Left lung (tissue), 10 donors: ENCODE data around the gene RTBDN. TPM values are rescaled to one million over a fixed set of nuclear protein-coding genes. Genes with fewer than 3 reads are reported as not detected.
"Not testable (repeated sequence)": the region's sequence is repeated elsewhere in the genome, so short reads cannot be mapped to it uniquely, and the experiment has no call there.

Source experiments
- ATAC-seq: fragments of 200-7000 bp; cut with Tn5 transposase; one replicate; pipeline ENCODE4 v1.9.1; 2020; ENCODE audit warnings: moderate library complexity
- DNase-seq, 4 donors: peaks; one replicate each; pipeline ENCODE4 v3.0.0-alpha.2; 2013 to 2020
- H3K27ac ChIP-seq, 2 donors: fragments of 200-600 bp; sonication (generic) in 1 of 2; one replicate each; pipeline versions ENCODE4 v1.5.0 to v1.8.0; 2020 to 2021
- H3K27me3 ChIP-seq, 2 donors: fragments of 200-600 bp; sonication (generic) in 1 of 2; one replicate each; pipeline versions ENCODE4 v1.5.0 to v1.8.0; 2020 to 2021
- H3K36me3 ChIP-seq, 2 donors: fragments of 200-600 bp; sonication (generic) in 1 of 2; one replicate each; pipeline versions ENCODE4 v1.5.0 to v1.8.0; 2020 to 2021
- H3K4me1 ChIP-seq, 2 donors: fragments of 200-600 bp; one replicate each; pipeline ENCODE4 v1.8.0; 2021
- H3K4me3 ChIP-seq, 2 donors: fragments of 200-600 bp; sonication (generic) in 1 of 2; one replicate each; pipeline versions ENCODE4 v1.5.0 to v1.8.0; 2020 to 2021; ENCODE audit warnings: mild to moderate bottlenecking in 1 of 2
- H3K9me3 ChIP-seq, 2 donors: fragments of 200-600 bp; sonication (generic) in 1 of 2; one replicate each; pipeline versions ENCODE4 v1.5.0 to v1.8.0; 2020 to 2021
- intact Hi-C, 2 donors: fragments of 100-400 bp; cut with DNase I; formaldehyde crosslinking; loops; one replicate each; pipeline versions ENCODE4 v1.11.2 to v1.14.2; 2022
- polyA plus RNA-seq, 6 donors: library from polyadenylated mRNA; unstranded; fragments of 120-200 nt; gene quantifications; one replicate each; pipeline ENCODE4 v1.2.1, GENCODE V29; 2013; ENCODE audit not compliant: insufficient read length in 6 of 6
- total RNA-seq, 2 donors: library from RNA; stranded (reverse); fragmentation: NEBNext Ultra II Directional; extraction: Animal tissue kit (Norgen Biotek cat#: 25700); gene quantifications; one replicate each; pipeline ENCODE4 v1.2.1, GENCODE V29; 2021
- TF ChIP-seq, protein P1 (sequence below), 2 donors: fragments of 200-600 bp; sonication (generic) in 1 of 2; IDR thresholded peaks; one replicate each; pipeline versions ENCODE4 v1.5.0 to v1.8.0; 2021; ENCODE audit warnings: antibody characterized with exemption in 2 of 2
- donor health status: DM: no; HTN: yes; CAD: no.
- donor health status: DM: no; HTN: no; CAD: no.

The RTBDN gene
- total and polyA plus RNA-seq, 8 donors: 0.17 to 0.21 (median 0.20) TPM; not detected in 5

DNA sequence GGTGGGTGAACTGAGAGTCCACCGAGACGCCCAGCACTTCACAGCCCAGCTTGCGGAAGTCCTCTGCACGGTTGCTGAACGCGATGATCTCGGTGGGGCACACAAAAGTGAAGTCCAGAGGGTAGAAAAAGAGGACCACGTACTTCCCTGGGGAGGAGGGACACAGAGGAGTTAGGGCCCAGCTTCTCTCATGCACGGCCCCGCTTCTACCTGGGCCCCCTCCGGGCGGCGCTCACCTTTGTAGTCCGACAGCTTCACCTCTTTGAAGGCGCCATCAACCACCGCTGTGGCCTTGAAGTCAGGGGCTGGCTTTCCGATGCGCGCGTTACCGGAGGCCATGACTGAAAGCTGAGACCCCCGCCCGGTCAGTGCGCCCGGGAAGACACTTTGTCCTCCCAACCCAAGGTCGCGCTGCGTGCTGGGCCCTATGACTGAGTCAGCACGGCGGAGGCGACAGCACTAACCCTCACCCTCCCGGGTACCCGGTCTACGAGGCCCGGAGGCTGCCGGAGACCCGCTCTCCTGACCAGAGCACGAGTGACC is 33.4 kb downstream of the RTBDN start:
- H3K9me3 ChIP-seq: no peaks in the 10 kb centered on the region
- TF ChIP-seq, protein P1, sequence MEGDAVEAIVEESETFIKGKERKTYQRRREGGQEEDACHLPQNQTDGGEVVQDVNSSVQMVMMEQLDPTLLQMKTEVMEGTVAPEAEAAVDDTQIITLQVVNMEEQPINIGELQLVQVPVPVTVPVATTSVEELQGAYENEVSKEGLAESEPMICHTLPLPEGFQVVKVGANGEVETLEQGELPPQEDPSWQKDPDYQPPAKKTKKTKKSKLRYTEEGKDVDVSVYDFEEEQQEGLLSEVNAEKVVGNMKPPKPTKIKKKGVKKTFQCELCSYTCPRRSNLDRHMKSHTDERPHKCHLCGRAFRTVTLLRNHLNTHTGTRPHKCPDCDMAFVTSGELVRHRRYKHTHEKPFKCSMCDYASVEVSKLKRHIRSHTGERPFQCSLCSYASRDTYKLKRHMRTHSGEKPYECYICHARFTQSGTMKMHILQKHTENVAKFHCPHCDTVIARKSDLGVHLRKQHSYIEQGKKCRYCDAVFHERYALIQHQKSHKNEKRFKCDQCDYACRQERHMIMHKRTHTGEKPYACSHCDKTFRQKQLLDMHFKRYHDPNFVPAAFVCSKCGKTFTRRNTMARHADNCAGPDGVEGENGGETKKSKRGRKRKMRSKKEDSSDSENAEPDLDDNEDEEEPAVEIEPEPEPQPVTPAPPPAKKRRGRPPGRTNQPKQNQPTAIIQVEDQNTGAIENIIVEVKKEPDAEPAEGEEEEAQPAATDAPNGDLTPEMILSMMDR (IDR thresholded peaks at IDR 0.05): no peak
- no peak for DNase-seq
- peak; percentile 39 for ATAC-seq
- H3K27me3 ChIP-seq: peaks cover 0 to 25% of the 10 kb centered on the region in 2 donors
- H3K27ac ChIP-seq: peak overlapping the region in 1 of 2 donors; percentile 63
- peaks cover 19 to 34% of the 10 kb centered on the region in 2 donors for H3K4me1 ChIP-seq
- peak overlapping the region; percentile 76 to 90 for H3K4me3 ChIP-seq
- intact Hi-C loops: loop anchor here in 1 of 2 donors (5.0 kb wide), 1 partner anchor 34 kb away; no protein-coding TSS in a partner anchor
- H3K36me3 ChIP-seq: peaks cover 0 to 17% of the 10 kb centered on the region in 2 donors

DNA sequence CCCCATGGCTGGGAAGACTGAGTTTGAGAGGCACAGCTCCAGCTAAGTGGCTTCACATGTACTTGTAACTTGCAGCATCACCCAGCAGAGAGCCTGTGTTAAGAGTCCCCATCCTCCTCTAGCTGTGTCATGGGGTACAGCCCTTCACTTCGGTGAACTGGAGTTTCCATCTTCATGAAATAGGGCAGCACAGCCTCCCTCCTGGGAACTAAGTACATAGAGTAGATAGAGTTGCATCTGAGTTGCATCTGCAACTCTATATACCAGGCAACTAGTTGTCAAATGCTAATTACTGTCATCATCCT is 34.0 kb downstream of the RTBDN start:
- Histone ChIP-seq H3K4me3 (peak overlapping the region; percentile 76 to 90), H3K4me1 (peaks cover 23 to 39% of the 10 kb centered on the region in 2 donors), H3K9me3 (no peaks in the 10 kb centered on the region), H3K36me3 (peaks cover 0 to 17% of the 10 kb centered on the region in 2 donors), H3K27ac (no peak overlapping the region), H3K27me3 (peaks cover 0 to 25% of the 10 kb centered on the region in 2 donors)
- TF ChIP-seq, protein P1 (IDR thresholded peaks at IDR 0.05): no peak
- no peak for DNase-seq
- no peak for ATAC-seq
- intact Hi-C loops: loop anchor here in 1 of 2 donors (5.0 kb wide), 1 partner anchor 33 kb away; no protein-coding TSS in a partner anchor

DNA sequence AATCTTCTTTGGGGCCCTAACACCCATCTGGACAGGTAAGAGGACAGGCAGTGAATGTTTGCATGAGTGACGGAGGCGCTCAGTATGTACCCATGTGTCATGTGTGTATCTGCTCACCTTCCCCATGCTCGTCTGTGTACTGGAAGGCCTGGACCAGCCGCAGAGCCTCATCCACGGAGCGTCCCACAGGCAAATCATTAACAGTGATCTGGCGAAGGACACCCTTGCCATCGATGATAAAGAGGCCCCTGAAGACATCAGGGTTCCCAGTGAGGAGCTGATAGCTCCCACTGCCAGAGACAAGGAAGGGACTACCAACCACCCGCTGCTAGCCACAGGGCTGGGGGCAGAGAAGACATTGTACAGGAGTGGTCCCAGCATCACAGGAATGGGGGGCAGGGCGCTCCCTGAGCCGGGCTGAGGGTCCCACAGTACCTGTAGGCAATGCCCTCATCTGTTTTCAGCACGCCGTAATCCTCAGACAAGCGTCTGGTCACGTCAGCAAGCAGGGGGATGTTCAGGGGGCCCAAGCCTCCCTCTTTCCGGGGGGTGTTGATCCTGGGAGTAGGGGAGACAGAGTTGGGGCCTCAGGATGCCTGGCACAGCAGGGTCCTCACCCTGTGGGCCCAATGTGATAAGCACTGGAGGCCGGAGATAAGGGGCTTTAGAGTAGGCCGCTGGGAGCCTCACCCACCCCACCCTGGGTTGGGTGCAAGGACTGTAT is 34.5 kb downstream of the RTBDN start:
- H3K9me3 ChIP-seq: no peaks in the 10 kb centered on the region
- TF ChIP-seq, protein P1 (IDR thresholded peaks at IDR 0.05): no peak
- no peak for ATAC-seq
- peaks cover 0 to 17% of the 10 kb centered on the region in 2 donors for H3K36me3 ChIP-seq
- H3K27me3 ChIP-seq: peaks cover 0 to 25% of the 10 kb centered on the region in 2 donors
- peaks cover 23 to 44% of the 10 kb centered on the region in 2 donors for H3K4me1 ChIP-seq
- peak overlapping the region in 1 of 2 donors; percentile 76 for H3K4me3 ChIP-seq
- intact Hi-C loops: loop anchor here (5.0 kb wide), 2 partner anchors 33 to 38 kb away; no protein-coding TSS in a partner anchor
- DNase-seq: peak in 1 of 4 donors; percentile 53
- H3K27ac ChIP-seq: no peak overlapping the region

DNA sequence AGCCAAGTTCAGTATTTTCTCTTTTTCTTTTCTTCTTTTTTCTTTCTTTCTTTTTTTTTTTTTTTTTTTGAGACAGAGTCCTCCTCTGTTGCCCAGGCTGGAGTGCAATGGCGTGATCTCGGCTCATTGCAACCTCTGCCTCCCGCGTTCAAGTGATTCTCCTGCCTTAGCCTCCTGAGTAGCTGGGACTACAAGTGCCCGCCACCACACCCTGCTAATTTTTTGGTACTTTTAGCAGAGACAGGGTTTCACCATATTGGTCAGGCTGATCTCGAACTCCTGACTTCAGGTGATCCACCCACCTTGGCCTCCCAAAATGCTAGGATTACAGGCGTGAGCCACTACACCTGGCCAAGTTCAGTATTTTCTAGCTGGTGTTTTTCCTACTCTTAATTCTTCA is 36.8 kb downstream of the RTBDN start:
- Histone ChIP-seq H3K27me3 (peaks cover 0 to 19% of the 10 kb centered on the region in 2 donors), H3K4me1 (peaks cover 26 to 55% of the 10 kb centered on the region in 2 donors), H3K36me3 (peaks cover 0 to 24% of the 10 kb centered on the region in 2 donors)
- intact Hi-C loops: loop anchor here in 1 of 2 donors (5.0 kb wide), 1 partner anchor 35 kb away; no protein-coding TSS in a partner anchor
- not testable (repeated sequence) for ATAC-seq, H3K27ac ChIP-seq, H3K9me3 ChIP-seq, H3K4me3 ChIP-seq, DNase-seq

DNA sequence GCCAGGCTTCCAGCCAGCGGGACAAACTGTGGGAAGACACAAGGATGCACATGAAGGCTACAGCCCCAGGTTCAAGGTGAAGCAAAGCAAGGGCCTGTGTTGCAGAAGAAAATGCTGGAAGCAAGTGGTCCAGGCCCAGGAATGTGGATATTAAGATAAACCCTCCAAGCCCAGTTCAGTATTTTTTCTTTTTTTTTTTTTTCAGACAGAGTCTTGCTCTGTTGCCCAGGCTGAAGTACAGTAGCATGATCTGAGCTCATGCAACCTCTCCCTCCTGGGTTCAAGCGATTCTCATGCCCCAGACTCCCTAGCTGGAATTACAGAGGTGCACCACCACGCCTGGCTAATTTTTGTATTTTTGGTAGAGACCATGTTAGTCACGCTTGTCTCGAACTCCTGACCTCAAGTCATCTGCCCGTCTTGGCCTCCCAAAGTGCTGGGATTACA is 37.2 kb downstream of the RTBDN start:
- Histone ChIP-seq H3K36me3 (peaks cover 0 to 27% of the 10 kb centered on the region in 2 donors), H3K27me3 (peaks cover 0 to 15% of the 10 kb centered on the region in 2 donors), H3K27ac (no peak overlapping the region), H3K4me1 (peaks cover 22 to 52% of the 10 kb centered on the region in 2 donors), H3K9me3 (no peaks in the 10 kb centered on the region), H3K4me3 (no peak overlapping the region)
- intact Hi-C loops: loop anchor here in 1 of 2 donors (5.0 kb wide), 1 partner anchor 35 kb away; no protein-coding TSS in a partner anchor
- no peak for ATAC-seq
- TF ChIP-seq, protein P1 (IDR thresholded peaks at IDR 0.05): no peak
- DNase-seq: no peak
